ENCODE data around the gene NDUFAF2. TPM values are rescaled to one million over a fixed set of nuclear protein-coding genes. Genes with fewer than 3 reads are reported as not detected.

Gene NDUFAF2
- total and polyA plus RNA-seq, 4 donors: 12.2 to 68.8 (median 29.8) TPM

- WGBS, 2 donors: 97 to 99% methylated on average over 6 of the region's 6 CpGs
- no peak for ATAC-seq (ENCODE audit: insufficient read depth, low FRiP score)
- H3K4me1 ChIP-seq (ENCODE audit: control insufficient read depth in 5 of 5, insufficient read depth in 5 of 5, low read length in 5 of 5): peaks cover 0 to 4% (median 0%) of the 10 kb centered on the region in 5 donors
Observed at GRCh38 chr5:60992871-60993270, 47.9 kb downstream of the NDUFAF2 start.

GRCh38 chr5:60993425-60993824, 48.4 kb downstream of the NDUFAF2 start:
- Histone ChIP-seq H3K27ac (ENCODE audit: low read depth in 1 of 2, low read length in 1 of 2) (no peak overlapping the region), H3K9me3 (ENCODE audit: control insufficient read depth in 4 of 4, insufficient read depth in 3 of 4, low read length in 3 of 4) (peaks cover 0 to 17% (median 5%) of the 10 kb centered on the region in 4 donors), H3K9ac (ENCODE audit: insufficient read depth in 1 of 2, low read length in 2 of 2) (no peak overlapping the region), H3K4me1 (ENCODE audit: control insufficient read depth in 5 of 5, insufficient read depth in 5 of 5, low read length in 5 of 5) (peaks cover 0 to 3% (median 0%) of the 10 kb centered on the region in 5 donors), H3K36me3 (ENCODE audit: control insufficient read depth in 4 of 4, insufficient read depth in 4 of 4, low read length in 4 of 4) (peaks cover 0 to 11% (median 3%) of the 10 kb centered on the region in 4 donors), H3K27me3 (ENCODE audit: control insufficient read depth in 3 of 3, insufficient read depth in 3 of 3, low read length in 2 of 3) (no peaks in the 10 kb centered on the region), H3K4me3 (no peak overlapping the region)
- no peak for ATAC-seq (ENCODE audit: insufficient read depth, low FRiP score)
- no peak for DNase-seq
- TF ChIP-seq, protein P1, sequence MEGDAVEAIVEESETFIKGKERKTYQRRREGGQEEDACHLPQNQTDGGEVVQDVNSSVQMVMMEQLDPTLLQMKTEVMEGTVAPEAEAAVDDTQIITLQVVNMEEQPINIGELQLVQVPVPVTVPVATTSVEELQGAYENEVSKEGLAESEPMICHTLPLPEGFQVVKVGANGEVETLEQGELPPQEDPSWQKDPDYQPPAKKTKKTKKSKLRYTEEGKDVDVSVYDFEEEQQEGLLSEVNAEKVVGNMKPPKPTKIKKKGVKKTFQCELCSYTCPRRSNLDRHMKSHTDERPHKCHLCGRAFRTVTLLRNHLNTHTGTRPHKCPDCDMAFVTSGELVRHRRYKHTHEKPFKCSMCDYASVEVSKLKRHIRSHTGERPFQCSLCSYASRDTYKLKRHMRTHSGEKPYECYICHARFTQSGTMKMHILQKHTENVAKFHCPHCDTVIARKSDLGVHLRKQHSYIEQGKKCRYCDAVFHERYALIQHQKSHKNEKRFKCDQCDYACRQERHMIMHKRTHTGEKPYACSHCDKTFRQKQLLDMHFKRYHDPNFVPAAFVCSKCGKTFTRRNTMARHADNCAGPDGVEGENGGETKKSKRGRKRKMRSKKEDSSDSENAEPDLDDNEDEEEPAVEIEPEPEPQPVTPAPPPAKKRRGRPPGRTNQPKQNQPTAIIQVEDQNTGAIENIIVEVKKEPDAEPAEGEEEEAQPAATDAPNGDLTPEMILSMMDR (IDR thresholded peaks at IDR 0.05; ENCODE audit: control extremely low read depth, extremely low read depth): no peak
- 95 to 99% methylated on average over 2 of the region's 2 CpGs for WGBS, 2 donors

More at GRCh38 chr5:60992871-60993270, 47.9 kb downstream of the NDUFAF2 start:
- Histone ChIP-seq H3K9me3 (ENCODE audit: control insufficient read depth in 4 of 4, insufficient read depth in 3 of 4, low read length in 3 of 4) (peaks cover 0 to 17% (median 5%) of the 10 kb centered on the region in 4 donors), H3K9ac (ENCODE audit: insufficient read depth in 1 of 2, low read length in 2 of 2) (no peak overlapping the region), H3K36me3 (ENCODE audit: control insufficient read depth in 4 of 4, insufficient read depth in 4 of 4, low read length in 4 of 4) (peaks cover 0 to 11% (median 3%) of the 10 kb centered on the region in 4 donors), H3K27ac (ENCODE audit: low read depth in 1 of 2, low read length in 1 of 2) (no peak overlapping the region), H3K4me3 (no peak overlapping the region), H3K27me3 (ENCODE audit: control insufficient read depth in 3 of 3, insufficient read depth in 3 of 3, low read length in 2 of 3) (no peaks in the 10 kb centered on the region)
- TF ChIP-seq, protein P1 (IDR thresholded peaks at IDR 0.05; ENCODE audit: control extremely low read depth, extremely low read depth): no peak
- DNase-seq: no peak

GRCh38 chr5:60993875-60994571, 49.0 kb downstream of the NDUFAF2 start:
- no peak overlapping the region for H3K4me3 ChIP-seq
- WGBS, 2 donors: 89 to 93% methylated on average over 11 of the region's 11 CpGs
- peaks cover 0 to 11% (median 3%) of the 10 kb centered on the region in 4 donors for H3K36me3 ChIP-seq (ENCODE audit: control insufficient read depth in 4 of 4, insufficient read depth in 4 of 4, low read length in 4 of 4)
- peaks cover 0 to 3% (median 0%) of the 10 kb centered on the region in 5 donors for H3K4me1 ChIP-seq (ENCODE audit: control insufficient read depth in 5 of 5, insufficient read depth in 5 of 5, low read length in 5 of 5)
- TF ChIP-seq, protein P1 (IDR thresholded peaks at IDR 0.05; ENCODE audit: control extremely low read depth, extremely low read depth): no peak
- no peak overlapping the region for H3K27ac ChIP-seq (ENCODE audit: low read depth in 1 of 2, low read length in 1 of 2)
- peaks cover 0 to 17% (median 4%) of the 10 kb centered on the region in 4 donors for H3K9me3 ChIP-seq (ENCODE audit: control insufficient read depth in 4 of 4, insufficient read depth in 3 of 4, low read length in 3 of 4)
- no peak for ATAC-seq (ENCODE audit: insufficient read depth, low FRiP score)
- no peak overlapping the region for H3K9ac ChIP-seq (ENCODE audit: insufficient read depth in 1 of 2, low read length in 2 of 2)
- DNase-seq: no peak
- no peaks in the 10 kb centered on the region for H3K27me3 ChIP-seq (ENCODE audit: control insufficient read depth in 3 of 3, insufficient read depth in 3 of 3, low read length in 2 of 3)

Measured in lung (tissue), 12 donors.